Measurements from ENCODE around the gene ANGPTL4.

DNA sequence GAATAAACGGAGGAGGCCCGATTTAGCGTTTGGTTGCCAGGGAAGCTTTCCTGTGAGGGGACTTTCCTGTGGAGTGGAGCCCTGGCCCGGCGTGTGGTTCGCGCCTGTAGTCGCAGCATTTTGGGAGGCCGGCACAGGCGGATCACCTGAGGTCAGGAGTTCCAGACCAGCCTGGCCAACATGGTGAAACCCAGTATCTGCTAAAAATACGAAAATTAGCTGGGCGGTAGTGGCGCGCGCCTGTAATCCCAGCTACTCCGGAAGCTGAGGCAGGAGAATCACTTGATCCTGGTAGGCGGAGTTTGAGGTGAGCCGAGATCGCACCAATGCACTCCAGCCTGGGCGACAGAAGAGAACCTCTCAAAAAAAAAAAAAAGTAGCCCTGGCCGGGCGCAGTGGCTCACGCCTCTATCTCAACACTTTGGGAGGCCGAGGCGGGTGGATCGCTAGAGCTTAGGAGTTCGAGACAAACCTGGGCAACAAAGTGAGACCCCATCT is 27.8 kb upstream of the ANGPTL4 start:
- TF ChIP-seq FOXA1 (IDR thresholded peaks at IDR 0.05; ENCODE audit: borderline replicate concordance) (no peak), XRCC3 (IDR thresholded peaks at IDR 0.05) (no peak)
